Spinal cord (tissue), 9 donors: Measurements from ENCODE around the gene LOC128125822.
"Not testable (repeated sequence)": the region's sequence is repeated elsewhere in the genome, so short reads cannot be mapped to it uniquely, and the experiment has no call there.

Experiments
- DNase-seq, 6 donors: peaks; one replicate each; pipeline versions ENCODE4 v3.0.0 to v3.0.0-alpha.2; 2013 to 2015; ENCODE audit warnings: low spot score in 6 of 6, low read depth in 4 of 6
- H3K27ac ChIP-seq: one replicate; pipeline ENCODE4 v1.5.1; 2013; ENCODE audit warnings: low read depth, low read length, control low read depth
- H3K27me3 ChIP-seq: one replicate; pipeline ENCODE4 v1.6.1; 2013; ENCODE audit warnings: low read length; ENCODE audit not compliant: control insufficient read depth, insufficient read depth
- H3K36me3 ChIP-seq: one replicate; pipeline ENCODE4 v1.6.1; 2013; ENCODE audit warnings: low read length; ENCODE audit not compliant: control insufficient read depth, insufficient read depth
- H3K4me1 ChIP-seq: one replicate; pipeline ENCODE4 v1.6.1; 2013; ENCODE audit warnings: low read length; ENCODE audit not compliant: control insufficient read depth, insufficient read depth
- H3K4me3 ChIP-seq: one replicate; pipeline ENCODE4 v1.5.1; 2013; ENCODE audit warnings: low read depth, low read length, control low read depth
- H3K9me3 ChIP-seq: one replicate; pipeline ENCODE4 v1.6.1; 2013; ENCODE audit warnings: low read length; ENCODE audit not compliant: control insufficient read depth, insufficient read depth
- whole genome bisulfite sequencing: methylation state at CpG from one replicate; pipeline ENCODE4 v1.1.5; 2013; ENCODE audit warnings: missing lambda C conversion rate; ENCODE audit not compliant: insufficient coverage; 5-methylcytosine and 5-hydroxymethylcytosine counted together
- donor health status: healthy.

Gene LOC128125822

GRCh38 chr6:63572044-63572746 lies at the start of gene LOC128125822, which contains the start of gene PTP4A1:
Gene LOC128125822, plus strand, starts transcription at chr6:63572480.
Gene PTP4A1, plus strand, starts transcription at chr6:63572480. Its CDS starts 4,401 bp downstream, at chr6:63576881.
- peak; percentile 91 to 99 (median 95) for DNase-seq
- under 1% methylated on average over 73 of the region's 73 CpGs for WGBS
- H3K4me1 ChIP-seq = peaks cover 4% of the 10 kb centered on the region
- no peaks in the 10 kb centered on the region for H3K27me3 ChIP-seq
- H3K4me3 ChIP-seq = peak within 1 kb of the TSS; percentile 76
- no peaks in the 10 kb centered on the region for H3K9me3 ChIP-seq
- peak within 1 kb of the TSS; percentile 96 for H3K27ac ChIP-seq
- H3K36me3 ChIP-seq = no peaks in the 10 kb centered on the region

- H3K27ac ChIP-seq, H3K4me3 ChIP-seq, H3K27me3 ChIP-seq, H3K36me3 ChIP-seq, DNase-seq, H3K9me3 ChIP-seq, H3K4me1 ChIP-seq: not testable (repeated sequence)
- WGBS = 91% methylated on average over 4 of the region's 7 CpGs
Observed at GRCh38 chr6:63522911-63523287, 49.4 kb upstream of the LOC128125822 start.

- Histone ChIP-seq H3K36me3 (no peaks in the 10 kb centered on the region), H3K9me3 (no peaks in the 10 kb centered on the region), H3K27ac (no peak overlapping the region), H3K4me3 (no peak overlapping the region), H3K27me3 (no peaks in the 10 kb centered on the region), H3K4me1 (no peaks in the 10 kb centered on the region)
- WGBS = no CpG with 5 or more reads among the region's 4 CpGs
- no peak for DNase-seq
Observed at GRCh38 chr6:63523630-63524029, 48.6 kb upstream of the LOC128125822 start.

- 86% methylated on average over 6 of the region's 7 CpGs for WGBS
- Histone ChIP-seq H3K36me3 (no peaks in the 10 kb centered on the region), H3K27ac (no peak overlapping the region), H3K9me3 (no peaks in the 10 kb centered on the region), H3K4me3 (no peak overlapping the region), H3K4me1 (no peaks in the 10 kb centered on the region), H3K27me3 (no peaks in the 10 kb centered on the region)
- DNase-seq = no peak
Observed at GRCh38 chr6:63525186-63525878, 46.9 kb upstream of the LOC128125822 start.

- no peaks in the 10 kb centered on the region for H3K4me1 ChIP-seq
- H3K4me3 ChIP-seq = no peak overlapping the region
- no peak overlapping the region for H3K27ac ChIP-seq
- H3K27me3 ChIP-seq = no peaks in the 10 kb centered on the region
- no peaks in the 10 kb centered on the region for H3K36me3 ChIP-seq
- no peak for DNase-seq
- H3K9me3 ChIP-seq = no peaks in the 10 kb centered on the region
Observed at GRCh38 chr6:63526931-63527330, 45.3 kb upstream of the LOC128125822 start.

GRCh38 chr6:63527658-63528514 lies 44.4 kb upstream of the LOC128125822 start:
- no peak overlapping the region for H3K27ac ChIP-seq
- no peaks in the 10 kb centered on the region for H3K9me3 ChIP-seq
- DNase-seq = no peak
- H3K4me1 ChIP-seq = no peaks in the 10 kb centered on the region
- H3K4me3 ChIP-seq = no peak overlapping the region
- 90% methylated on average over 5 of the region's 6 CpGs for WGBS
- no peaks in the 10 kb centered on the region for H3K27me3 ChIP-seq
- no peaks in the 10 kb centered on the region for H3K36me3 ChIP-seq

GRCh38 chr6:63529498-63529897 lies 42.8 kb upstream of the LOC128125822 start:
- Histone ChIP-seq H3K4me3 (no peak overlapping the region), H3K36me3 (no peaks in the 10 kb centered on the region), H3K27me3 (no peaks in the 10 kb centered on the region), H3K9me3 (no peaks in the 10 kb centered on the region), H3K27ac (no peak overlapping the region), H3K4me1 (no peaks in the 10 kb centered on the region)
- no peak for DNase-seq
- no CpG with 5 or more reads among the region's 4 CpGs for WGBS

GRCh38 chr6:63530182-63530581 lies 42.1 kb upstream of the LOC128125822 start:
- Histone ChIP-seq H3K27ac (no peak overlapping the region), H3K27me3 (no peaks in the 10 kb centered on the region), H3K4me1 (no peaks in the 10 kb centered on the region), H3K9me3 (no peaks in the 10 kb centered on the region), H3K4me3 (no peak overlapping the region), H3K36me3 (no peaks in the 10 kb centered on the region)
- no CpG with 5 or more reads among the region's 3 CpGs for WGBS
- DNase-seq = peak in 1 of 6 donors; percentile 66

- no CpG with 5 or more reads among the region's 1 CpG for WGBS
- no peaks in the 10 kb centered on the region for H3K4me1 ChIP-seq
- no peaks in the 10 kb centered on the region for H3K27me3 ChIP-seq
- H3K27ac ChIP-seq = no peak overlapping the region
- H3K9me3 ChIP-seq = no peaks in the 10 kb centered on the region
- no peak for DNase-seq
- no peaks in the 10 kb centered on the region for H3K36me3 ChIP-seq
- no peak overlapping the region for H3K4me3 ChIP-seq
Observed at GRCh38 chr6:63530991-63531390, 41.3 kb upstream of the LOC128125822 start.
